H1 (cell line): ENCODE measurements around the gene GP1BB. TPM values are rescaled to one million over a fixed set of nuclear protein-coding genes. Genes with fewer than 3 reads are reported as not detected.

Experiments
- CTCF ChIA-PET: fragments of 300-600 bp; sonication (Branson Sonifier 250); formaldehyde crosslinking; loops from one replicate; lab custom pipeline; 2021; ENCODE audit not compliant: partially characterized antibody; lab: Charles Lee
- POLR2A ChIA-PET: fragments of 300-600 bp; sonication (Branson Sonifier 250); formaldehyde crosslinking; loops from one replicate; lab custom pipeline; 2021; ENCODE audit warnings: inconsistent platforms; ENCODE audit not compliant: partially characterized antibody; lab: Charles Lee
- DNase-seq, 2 experiments: peaks; one replicate each; pipeline versions ENCODE4 v3.0.0 to v3.0.0-alpha.2; 2010 to 2022; ENCODE audit warnings: low spot score in 2 of 2, low read depth in 1 of 2, mixed read lengths in 1 of 2
- FAIRE-seq: peaks from 2 replicates; lab custom pipeline; 2011; peaks lifted over from hg19 to GRCh38; lab: Jason Lieb, UNC
- H2AFZ ChIP-seq: 2 replicates; pipeline ENCODE4 v1.8.1; 2012; ENCODE audit warnings: low read length, inconsistent platforms
- H2AK5ac ChIP-seq: 2 replicates; pipeline ENCODE4 v1.6.1; 2013; ENCODE audit warnings: low read depth, low read length
- H2BK120ac ChIP-seq: replicated peaks from 2 replicates; pipeline ENCODE3; 2013; ENCODE audit warnings: low read depth, low read length, inconsistent platforms
- H2BK12ac ChIP-seq: 2 replicates; pipeline ENCODE4 v1.6.1; 2013; ENCODE audit warnings: low read depth, low read length
- H2BK15ac ChIP-seq: 2 replicates; pipeline ENCODE4 v1.6.1; 2013; ENCODE audit warnings: low read length
- H2BK20ac ChIP-seq: 2 replicates; pipeline ENCODE4 v1.6.1; 2013; ENCODE audit warnings: low read length
- H2BK5ac ChIP-seq: 2 replicates; pipeline ENCODE4 v1.6.1; 2013; ENCODE audit warnings: low read depth, low read length
- H3K14ac ChIP-seq: 2 replicates; pipeline ENCODE4 v1.6.1; 2013; ENCODE audit warnings: inconsistent platforms; ENCODE audit not compliant: insufficient read length
- H3K18ac ChIP-seq: 2 replicates; pipeline ENCODE4 v1.6.1; 2013; ENCODE audit warnings: low read length; ENCODE audit errors: extremely low read depth
- H3K23ac ChIP-seq: 2 replicates; pipeline ENCODE4 v1.6.1; 2013; ENCODE audit warnings: inconsistent platforms; ENCODE audit not compliant: insufficient read length
- H3K23me2 ChIP-seq: 2 replicates; pipeline ENCODE4 v1.6.1; 2013; ENCODE audit warnings: low read depth, low read length
- H3K27ac ChIP-seq: 2 replicates; pipeline ENCODE4 v1.6.1; 2011; ENCODE audit warnings: low read depth, low read length, inconsistent platforms
- H3K27me3 ChIP-seq, 4 experiments: replicated peaks in 1 of 4; 1 replicate in 1 of 4; 2 replicates in 3 of 4; pipeline versions ENCODE4 v1.6.1 to v1.8.1; 2011 to 2013; ENCODE audit warnings: low read length in 3 of 4, mild to moderate bottlenecking in 3 of 4, inconsistent platforms in 2 of 4, mixed read lengths in 2 of 4, moderate library complexity in 1 of 4; ENCODE audit not compliant: control insufficient read depth in 3 of 4, insufficient read depth in 3 of 4; ENCODE audit errors: extremely low read depth in 1 of 4
- H3K36me3 ChIP-seq, 4 experiments: 2 replicates each; pipeline versions ENCODE4 v1.6.1 to v1.8.1; 2011 to 2013; ENCODE audit warnings: mild to moderate bottlenecking in 4 of 4, low read length in 3 of 4, moderate library complexity in 2 of 4, control low read depth in 1 of 4, inconsistent platforms in 1 of 4; ENCODE audit not compliant: insufficient read depth in 4 of 4, control insufficient read depth in 2 of 4
- H3K4ac ChIP-seq: replicated peaks from 2 replicates; pipeline ENCODE3; 2013; ENCODE audit warnings: low read length, low read depth, mixed read lengths, inconsistent platforms; ENCODE audit not compliant: insufficient read length
- H3K4me1 ChIP-seq, 4 experiments: replicated peaks in 1 of 4; 1 replicate in 1 of 4; 2 replicates in 3 of 4; pipeline versions ENCODE4 v1.6.1 to v1.8.1; 2011 to 2013; ENCODE audit warnings: low read length in 3 of 4, inconsistent platforms in 2 of 4, mixed read lengths in 1 of 4; ENCODE audit not compliant: insufficient read depth in 4 of 4, control insufficient read depth in 3 of 4
- H3K4me2 ChIP-seq, 2 experiments: 2 replicates each; pipeline versions ENCODE4 v1.6.1 to v1.8.1; 2011 to 2013; ENCODE audit warnings: low read depth in 2 of 2, low read length in 2 of 2, control low read depth in 1 of 2, inconsistent platforms in 1 of 2, mild to moderate bottlenecking in 1 of 2; ENCODE audit not compliant: insufficient read depth in 1 of 2
- H3K4me3 ChIP-seq, 4 experiments: fragments of 200-600, 300-600 bp in 1 of 4; sonication (generic), shearing (Covaris generic), sonication (Bioruptor Twin) in 1 of 4; 2 replicates each; pipeline versions ENCODE4 v1.5.1 to v1.8.1; 2011 to 2016; ENCODE audit warnings: low read length in 4 of 4, low read depth in 3 of 4, control low read depth in 2 of 4, inconsistent platforms in 2 of 4, mild to moderate bottlenecking in 2 of 4, mixed read lengths in 1 of 4, moderate library complexity in 1 of 4; ENCODE audit not compliant: insufficient read depth in 2 of 4; ENCODE audit errors: extremely low read depth in 1 of 4
- H3K56ac ChIP-seq: replicated peaks from 2 replicates; pipeline ENCODE3; 2013; ENCODE audit warnings: low read depth, mild to moderate bottlenecking, mixed read lengths, low read length, inconsistent platforms; ENCODE audit not compliant: insufficient read length
- H3K79me1 ChIP-seq: 2 replicates; pipeline ENCODE4 v1.6.1; 2013; ENCODE audit warnings: low read depth, low read length, control low read depth
- H3K79me2 ChIP-seq, 2 experiments: 2 replicates each; pipeline versions ENCODE4 v1.6.1 to v1.8.1; 2012 to 2013; ENCODE audit warnings: low read length in 2 of 2, mild to moderate bottlenecking in 2 of 2, inconsistent platforms in 1 of 2; ENCODE audit not compliant: insufficient read depth in 2 of 2, control insufficient read depth in 1 of 2
- H3K9ac ChIP-seq, 4 experiments: replicated peaks in 1 of 4; 1 replicate in 1 of 4; 2 replicates in 3 of 4; pipeline versions ENCODE4 v1.6.1 to v1.8.1; 2011 to 2013; ENCODE audit warnings: low read depth in 3 of 4, low read length in 3 of 4, control low read depth in 2 of 4, mild to moderate bottlenecking in 2 of 4, moderate library complexity in 2 of 4, inconsistent platforms in 1 of 4; ENCODE audit errors: extremely low read depth in 1 of 4
- H3K9me3 ChIP-seq, 2 experiments: 2 replicates each; pipeline versions ENCODE4 v1.6.1 to v1.8.1; 2012 to 2013; ENCODE audit warnings: mild to moderate bottlenecking in 2 of 2, moderate library complexity in 2 of 2, control low read depth in 1 of 2, inconsistent platforms in 1 of 2, low read depth in 1 of 2, low read length in 1 of 2, mixed read lengths in 1 of 2; ENCODE audit not compliant: insufficient read depth in 2 of 2
- H4K20me1 ChIP-seq, 2 experiments: replicated peaks in 1 of 2; 2 replicates each; pipeline versions ENCODE3 to v1.8.1; 2011 to 2013; ENCODE audit warnings: inconsistent platforms in 2 of 2, low read length in 2 of 2, mild to moderate bottlenecking in 1 of 2; ENCODE audit not compliant: insufficient read depth in 2 of 2, control insufficient read depth in 1 of 2
- H4K5ac ChIP-seq: 2 replicates; pipeline ENCODE4 v1.6.1; 2013; ENCODE audit warnings: low read length, low read depth, mixed read lengths, inconsistent platforms; ENCODE audit not compliant: insufficient read length
- H4K8ac ChIP-seq: 2 replicates; pipeline ENCODE4 v1.8.0; 2013; ENCODE audit warnings: mild to moderate bottlenecking, moderate library complexity, low read length, inconsistent platforms; ENCODE audit not compliant: insufficient read depth; ENCODE audit errors: extremely low read depth
- H4K91ac ChIP-seq: replicated peaks from 2 replicates; pipeline ENCODE3; 2013; ENCODE audit warnings: low read length, mixed read lengths, inconsistent platforms; ENCODE audit not compliant: insufficient read length
- HDAC6 ChIP-seq: IDR thresholded peaks from one replicate; pipeline ENCODE4 v1.7.1; 2012; ENCODE audit warnings: low read depth, mild to moderate bottlenecking, inconsistent platforms, low read length, moderate library complexity
- KDM1A ChIP-seq: fragments of 200-600, 300-600 bp; sonication (generic); IDR thresholded peaks from 2 replicates; pipeline ENCODE4 v1.7.1; 2016; ENCODE audit warnings: mild to moderate bottlenecking, low read length, borderline replicate concordance
- WGBS, 2 experiments: shearing (Covaris generic) in 1 of 2; methylation state at CpG; one replicate each; pipeline versions ENCODE4 v1.1.6 to v1.1.7; 2013 to 2015; ENCODE audit warnings: low lambda C conversion rate in 2 of 2, mixed read lengths in 2 of 2, inconsistent platforms in 1 of 2, low coverage in 1 of 2, missing lambda C conversion rate in 1 of 2; ENCODE audit not compliant: insufficient replicate concordance in 2 of 2, insufficient coverage in 1 of 2, insufficient read length in 1 of 2; ENCODE audit errors: extremely low coverage in 1 of 2, missing lambda C conversion rate in 1 of 2; 5-methylcytosine and 5-hydroxymethylcytosine counted together
- polyA plus RNA-seq, 7 experiments: library from polyadenylated mRNA; depleted of rRNA in 3 of 7; stranded (reverse) in 5 of 7; unstranded in 2 of 7; fragments of >200 nt in 5 of 7; fragments of 200-250 nt in 2 of 7; gene quantifications; 1 replicate in 5 of 7; 2 replicates in 1 of 7; 4 replicates in 1 of 7; pipeline versions ENCODE4 v1.2.1 to v1.2.3, GENCODE V29; 2011 to 2013; ENCODE audit warnings: missing spikeins in 2 of 7, mixed read lengths in 2 of 7
- total RNA-seq: library from RNA; stranded (reverse); fragmentation: NEBNext Ultra II Directional; extraction: Animal tissue kit (Norgen Biotek cat#: 25700); gene quantifications from 2 replicates; pipeline ENCODE4 v1.2.1, GENCODE V29; 2021

Gene GP1BB
- total and polyA plus RNA-seq, 2 of the 8 experiments (the other 6 are each of a cell fraction or from before 2014, with no cell fraction given), result 0.36 TPM; not detected in 1

DNA sequence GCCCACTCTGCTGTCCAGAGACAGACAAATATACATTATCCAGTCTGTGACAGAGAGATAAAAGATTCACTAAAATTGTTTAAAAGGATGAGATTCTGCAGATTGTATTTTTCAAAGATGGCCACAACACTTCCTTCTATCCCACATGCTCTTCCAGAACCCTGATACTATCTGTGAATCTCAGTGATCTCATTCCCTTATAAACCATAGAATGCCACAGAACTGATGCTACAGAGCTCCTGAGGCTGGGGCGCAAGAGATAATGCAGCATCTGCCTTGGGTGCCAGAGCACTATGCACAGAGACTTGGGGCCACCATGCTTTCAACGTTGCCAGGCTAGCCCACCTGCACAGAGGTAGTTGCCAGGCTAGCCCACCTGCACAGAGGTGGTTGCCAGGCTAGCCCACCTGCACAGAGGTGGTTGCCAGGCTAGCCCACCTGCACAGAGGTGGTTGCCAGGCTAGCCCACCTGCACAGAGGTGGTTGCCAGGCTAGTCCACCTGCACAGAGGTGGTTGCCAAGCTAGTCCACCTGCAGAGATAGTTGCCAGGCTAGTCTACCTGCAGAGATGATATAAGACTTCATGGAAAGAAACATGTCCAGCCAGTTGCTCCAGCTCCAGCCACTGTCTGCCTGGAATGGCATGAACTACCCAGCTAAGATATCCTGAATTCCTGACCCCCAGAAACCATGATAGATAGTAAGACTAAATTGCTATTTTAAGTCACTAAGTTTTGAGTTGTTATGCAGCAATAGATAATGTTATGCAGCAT lies 26.6 kb upstream of the GP1BB start:
- Histone ChIP-seq H3K27ac (no peak overlapping the region), H3K4ac (peak overlapping the region; percentile 69), H2AK5ac (no peak overlapping the region), H3K23ac (no peak overlapping the region), H3K36me3 (no peaks in the 10 kb centered on the region), H4K8ac (no peak overlapping the region), H3K18ac (no peak overlapping the region), H3K56ac (no peak overlapping the region), H3K14ac (no peak overlapping the region), H4K91ac (peak overlapping the region; percentile 93), H3K4me2 (no peak overlapping the region), H3K4me3 (no peak overlapping the region), H3K27me3 (no peaks in the 10 kb centered on the region), H2BK15ac (no peak overlapping the region), H2BK5ac (no peak overlapping the region), H2BK20ac (0 out of 2 replicates have a peak overlapping the region, but pooled peaks have one; percentile 43), H4K5ac (no peak overlapping the region), H3K9me3 (no peaks in the 10 kb centered on the region), H3K79me2 (no peaks in the 10 kb centered on the region)
- CTCF ChIA-PET, result interaction anchor here (0.7 to 2.5 kb wide), 10 partner anchors 8 to 329 kb away, joined by 3 to 20 read pairs (median 4); no protein-coding TSS in a partner anchor
- DNase-seq (no peak), FAIRE-seq (no peak)
- WGBS, 2 experiments, result 82% methylated on average over 2 of the region's 2 CpGs; no CpG with 5 or more reads in 1 of the 2 experiments
- no peak for TF ChIP-seq HDAC6
- TF ChIP-seq KDM1A, result peak; percentile 65; the same call in 1 of the 2 replicates
- TF ChIP-seq, all 59 proteins: peak for 1
- Histone ChIP-seq H2BK12ac (no peak overlapping the region), H3K4me1 (peaks cover 0 to 3% (median 2%) of the 10 kb centered on the region in 4 experiments; a peak in 6 of 7 replicates), H3K79me1 (no peaks in the 10 kb centered on the region), H2AFZ (no peak overlapping the region), H3K9ac (no peak overlapping the region), H4K20me1 (no peaks in the 10 kb centered on the region), H3K23me2 (no peaks in the 10 kb centered on the region), H2BK120ac (no peak overlapping the region)
- POLR2A ChIA-PET, result interaction anchor here (1.1 kb wide), 1 partner anchor 9 kb away, joined by 5 read pairs; no protein-coding TSS in a partner anchor
